SW 1271 (cell line): Measurements from ENCODE around the gene PARP3.

Experiments
- DNase-seq, 2 experiments: peaks; one replicate each; lab custom pipeline; 2025; lab: John Stamatoyannopoulos, UW

Gene PARP3

GRCh38 chr3:51934139-51934850, 7.9 kb upstream of the PARP3 start:
- no peak for DNase-seq

- no peak for DNase-seq
These were observed 6.9 kb upstream of the PARP3 start for GRCh38 chr3:51934991-51935885.

GRCh38 chr3:51935886-51936755, 6.0 kb upstream of the PARP3 start:
- no peak for DNase-seq

- no peak for DNase-seq
These were observed 5.1 kb upstream of the PARP3 start for GRCh38 chr3:51937014-51937413.

GRCh38 chr3:51937611-51938450, 4.3 kb upstream of the PARP3 start:
- DNase-seq = no peak

- DNase-seq = no peak
These were observed 3.3 kb upstream of the PARP3 start for GRCh38 chr3:51938780-51939425.

- DNase-seq = no peak
These were observed 1.3 kb upstream of the PARP3 start for GRCh38 chr3:51940648-51941462.

- no peak for DNase-seq
These were observed 733 bp upstream of the PARP3 start for GRCh38 chr3:51941463-51941797.

GRCh38 chr3:51942603-51943450, 664 bp downstream of the PARP3 start:
- peak in 1 of 2 experiments; percentile 42 for DNase-seq

- no peak for DNase-seq
These were observed 1.6 kb downstream of the PARP3 start for GRCh38 chr3:51943451-51944391.

GRCh38 chr3:51944451-51945021, 2.4 kb downstream of the PARP3 start:
- no peak for DNase-seq

- no peak for DNase-seq
These were observed 3.1 kb downstream of the PARP3 start for GRCh38 chr3:51945031-51945840.

GRCh38 chr3:51945926-51946705, 4.0 kb downstream of the PARP3 start:
- no peak for DNase-seq

- DNase-seq = no peak
These were observed 4.6 kb downstream of the PARP3 start for GRCh38 chr3:51946796-51947195.

GRCh38 chr3:51947215-51947900, 5.2 kb downstream of the PARP3 start:
- no peak for DNase-seq
